ENCODE measurements around the gene RAD52. TPM values are rescaled to one million over a fixed set of nuclear protein-coding genes. Genes with fewer than 3 reads are reported as not detected.

RAD52 gene
- total RNA-seq, 2 donors from 2014 or later = 7.4 to 8.8 TPM

- H3K36me3 ChIP-seq = no peaks in the 10 kb centered on the region
- DNase-seq (ENCODE audit: low spot score) = no peak
- H3K4me3 ChIP-seq = peak overlapping the region; percentile 89 to 97
- TF ChIP-seq, protein P1, sequence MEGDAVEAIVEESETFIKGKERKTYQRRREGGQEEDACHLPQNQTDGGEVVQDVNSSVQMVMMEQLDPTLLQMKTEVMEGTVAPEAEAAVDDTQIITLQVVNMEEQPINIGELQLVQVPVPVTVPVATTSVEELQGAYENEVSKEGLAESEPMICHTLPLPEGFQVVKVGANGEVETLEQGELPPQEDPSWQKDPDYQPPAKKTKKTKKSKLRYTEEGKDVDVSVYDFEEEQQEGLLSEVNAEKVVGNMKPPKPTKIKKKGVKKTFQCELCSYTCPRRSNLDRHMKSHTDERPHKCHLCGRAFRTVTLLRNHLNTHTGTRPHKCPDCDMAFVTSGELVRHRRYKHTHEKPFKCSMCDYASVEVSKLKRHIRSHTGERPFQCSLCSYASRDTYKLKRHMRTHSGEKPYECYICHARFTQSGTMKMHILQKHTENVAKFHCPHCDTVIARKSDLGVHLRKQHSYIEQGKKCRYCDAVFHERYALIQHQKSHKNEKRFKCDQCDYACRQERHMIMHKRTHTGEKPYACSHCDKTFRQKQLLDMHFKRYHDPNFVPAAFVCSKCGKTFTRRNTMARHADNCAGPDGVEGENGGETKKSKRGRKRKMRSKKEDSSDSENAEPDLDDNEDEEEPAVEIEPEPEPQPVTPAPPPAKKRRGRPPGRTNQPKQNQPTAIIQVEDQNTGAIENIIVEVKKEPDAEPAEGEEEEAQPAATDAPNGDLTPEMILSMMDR (IDR thresholded peaks at IDR 0.05) = no peak
- peaks cover 0 to 39% of the 10 kb centered on the region in 2 donors for H3K4me1 ChIP-seq
- H3K27ac ChIP-seq = peak overlapping the region; percentile 95 to 99
- no peaks in the 10 kb centered on the region for H3K27me3 ChIP-seq
- no peaks in the 10 kb centered on the region for H3K9me3 ChIP-seq
Measured at GRCh38 chr12:991350-992333, 42.1 kb upstream of the RAD52 start.

GRCh38 chr12:990661-991349 lies 41.3 kb upstream of the RAD52 start, which contains the start of gene ERC1:
TSS of gene ERC1 (plus strand) at chr12:991223. CDS start at chr12:1027904, 36,681 bp downstream.
- DNase-seq (ENCODE audit: low spot score) = peak; percentile 85
- TF ChIP-seq, protein P1 (IDR thresholded peaks at IDR 0.05) = peak in 1 of 2 donors; percentile 31
- Histone ChIP-seq H3K27me3 (no peaks in the 10 kb centered on the region), H3K27ac (peak within 1 kb of the TSS; percentile 95 to 99), H3K4me3 (peak within 1 kb of the TSS; percentile 89 to 97), H3K4me1 (peaks cover 0 to 39% of the 10 kb centered on the region in 2 donors), H3K36me3 (no peaks in the 10 kb centered on the region), H3K9me3 (no peaks in the 10 kb centered on the region)

DNA sequence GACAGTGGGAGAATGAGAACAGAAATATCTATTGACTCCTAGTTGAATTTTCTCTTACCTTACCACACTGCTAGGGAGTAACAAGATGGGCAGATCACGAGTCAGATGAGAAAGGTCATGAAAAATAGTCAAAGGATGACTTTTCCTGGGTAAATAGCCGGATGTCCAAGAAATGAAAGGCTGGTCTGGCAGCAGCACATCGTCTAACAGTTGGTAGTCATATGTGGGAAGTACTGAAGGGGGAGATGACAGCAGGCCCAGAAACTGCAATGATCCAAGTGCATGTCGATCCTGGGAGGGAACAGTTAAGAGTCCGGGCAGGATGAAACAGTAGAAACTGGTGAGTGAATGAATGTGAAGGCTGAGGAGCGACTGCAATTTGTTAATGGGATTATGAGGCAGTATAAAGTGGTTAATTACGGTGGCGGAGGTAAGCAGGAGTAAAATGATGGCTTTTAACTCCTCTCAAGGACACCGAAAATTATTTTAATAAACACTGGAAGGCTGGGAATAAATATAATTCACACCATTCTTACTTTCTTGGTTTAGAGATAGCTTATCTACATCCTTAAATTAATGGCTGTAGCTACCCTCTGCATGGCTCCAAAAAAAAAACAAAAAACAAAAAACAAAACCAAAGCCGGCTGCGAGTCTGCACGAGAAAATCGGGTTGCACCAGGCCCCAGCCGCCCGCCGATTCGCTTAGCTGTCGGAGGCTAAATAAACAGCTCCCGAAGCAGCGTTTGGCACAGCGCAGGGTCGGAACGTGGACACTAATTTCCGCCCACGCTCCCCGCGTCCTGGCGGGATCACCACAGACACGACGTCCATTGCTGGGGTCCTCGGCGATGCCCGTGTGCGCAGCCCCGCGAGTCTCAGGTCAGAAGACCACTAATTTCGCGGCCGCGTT lies 40.5 kb upstream of the RAD52 start:
- TF ChIP-seq, protein P1 (IDR thresholded peaks at IDR 0.05) = no peak
- Histone ChIP-seq H3K27me3 (no peaks in the 10 kb centered on the region), H3K36me3 (no peaks in the 10 kb centered on the region), H3K27ac (peak overlapping the region; percentile 95 to 99), H3K4me1 (peaks cover 0 to 39% of the 10 kb centered on the region in 2 donors), H3K9me3 (no peaks in the 10 kb centered on the region), H3K4me3 (peak overlapping the region; percentile 89 to 97)
- DNase-seq (ENCODE audit: low spot score) = peak; percentile 70

- Histone ChIP-seq H3K27me3 (no peaks in the 10 kb centered on the region), H3K36me3 (no peaks in the 10 kb centered on the region), H3K9me3 (no peaks in the 10 kb centered on the region), H3K4me1 (peaks cover 0 to 39% of the 10 kb centered on the region in 2 donors), H3K27ac (peak overlapping the region; percentile 95 to 99), H3K4me3 (peak overlapping the region; percentile 89 to 97)
- DNase-seq (ENCODE audit: low spot score) = no peak
- TF ChIP-seq, protein P1 (IDR thresholded peaks at IDR 0.05) = no peak
Measured at GRCh38 chr12:989051-989450, 39.6 kb upstream of the RAD52 start.

DNA sequence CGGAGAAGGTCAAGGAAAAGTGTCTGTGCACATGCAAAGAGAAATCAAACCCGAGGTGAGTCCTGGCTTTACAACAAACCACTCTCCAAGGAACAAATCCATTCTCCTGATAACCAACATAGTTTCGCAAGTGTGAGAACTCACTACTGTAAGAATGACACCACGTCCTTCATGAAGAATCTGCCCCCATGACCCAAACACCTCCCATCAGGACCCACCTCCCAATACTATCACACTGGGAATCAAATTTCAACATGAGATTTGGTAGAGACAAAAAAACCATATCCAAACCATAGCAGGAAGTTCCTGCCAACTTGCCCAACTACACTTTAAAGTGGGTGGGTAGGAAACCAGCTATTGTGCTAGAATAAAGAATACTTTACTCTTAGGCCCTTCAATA lies 39.2 kb upstream of the RAD52 start:
- DNase-seq (ENCODE audit: low spot score) = no peak
- no peaks in the 10 kb centered on the region for H3K9me3 ChIP-seq
- H3K4me3 ChIP-seq = peak overlapping the region in 1 of 2 donors; percentile 89
- no peaks in the 10 kb centered on the region for H3K27me3 ChIP-seq
- TF ChIP-seq, protein P1 (IDR thresholded peaks at IDR 0.05) = no peak
- H3K36me3 ChIP-seq = no peaks in the 10 kb centered on the region
- peaks cover 0 to 39% of the 10 kb centered on the region in 2 donors for H3K4me1 ChIP-seq
- peak overlapping the region; percentile 95 to 99 for H3K27ac ChIP-seq

All from right atrium auricular region (tissue), 2 donors.